T follicular helper cell (primary cell): ENCODE results near the gene HSPB2.

Experiments used
- DNase-seq: peaks from one replicate; pipeline ENCODE4 v3.0.0-alpha.2; 2020; ENCODE audit warnings: low read depth

The HSPB2 gene

DNA sequence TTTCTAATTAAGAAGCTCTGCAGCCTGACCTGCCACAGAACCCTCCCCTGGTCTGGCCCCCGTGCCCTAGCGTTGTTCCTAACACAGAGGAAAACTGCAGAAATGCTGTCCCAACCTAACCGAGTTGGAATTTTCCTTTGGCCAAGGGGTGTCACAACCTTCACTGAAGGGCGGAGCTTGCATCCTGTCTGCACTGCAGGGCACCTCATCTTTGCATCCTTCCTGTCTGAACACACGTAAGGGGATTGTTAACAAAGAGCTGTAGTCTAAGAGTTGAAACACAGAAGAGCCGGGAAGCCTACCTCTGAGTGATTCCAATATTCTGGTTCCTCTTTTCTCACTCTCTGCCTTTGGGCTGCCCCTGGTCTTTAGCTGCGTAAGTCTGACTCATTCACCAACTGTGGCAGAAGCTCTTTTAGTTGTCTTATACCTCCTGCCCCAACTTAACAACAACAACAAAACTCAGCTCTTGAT, 26.2 kb downstream of the HSPB2 start:
- DNase-seq, result no peak

GRCh38 chr11:111939836-111940604, 27.5 kb downstream of the HSPB2 start:
- no peak for DNase-seq

- no peak for DNase-seq
Measured at GRCh38 chr11:111941963-111942362, 29.4 kb downstream of the HSPB2 start.

DNA sequence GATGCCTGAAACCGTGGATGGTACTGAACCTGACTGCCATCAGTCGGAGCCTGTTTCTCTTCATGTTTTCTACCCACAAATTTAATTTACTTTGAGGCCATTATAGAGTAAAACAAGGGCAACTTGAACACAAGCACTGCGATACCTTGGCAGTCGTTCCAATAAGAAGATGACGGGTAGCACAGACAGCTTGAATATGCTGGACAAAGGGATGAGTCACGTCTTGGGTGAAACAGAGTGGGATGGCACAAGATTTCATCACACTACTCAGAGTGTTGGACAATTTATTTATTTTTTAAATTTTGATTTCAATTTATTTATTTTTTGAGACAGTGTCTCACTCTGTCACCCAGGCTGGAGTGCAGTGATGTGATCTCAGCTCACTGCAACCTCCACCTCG, 30.3 kb downstream of the HSPB2 start:
- DNase-seq, result no peak

DNA sequence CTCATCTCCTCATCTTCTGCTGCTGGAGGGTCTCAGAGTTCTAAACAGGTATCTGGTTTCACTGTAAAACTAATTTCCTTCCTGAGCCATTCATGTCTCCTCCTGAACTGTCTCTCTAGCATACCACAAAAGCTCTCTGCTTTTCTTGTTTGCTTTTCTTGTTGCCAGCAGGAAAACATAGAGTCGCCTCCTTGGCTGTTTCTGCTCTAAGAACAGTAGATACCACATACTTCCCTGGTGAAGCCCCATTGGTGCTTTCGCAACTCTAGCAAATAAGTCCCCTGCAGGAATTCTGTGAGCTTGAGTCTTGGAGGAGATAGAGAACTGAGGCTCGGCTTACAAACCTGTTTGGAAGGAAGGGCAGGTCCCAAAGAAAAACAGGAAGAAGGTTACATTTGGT, 31.6 kb downstream of the HSPB2 start:
- no peak for DNase-seq

DNA sequence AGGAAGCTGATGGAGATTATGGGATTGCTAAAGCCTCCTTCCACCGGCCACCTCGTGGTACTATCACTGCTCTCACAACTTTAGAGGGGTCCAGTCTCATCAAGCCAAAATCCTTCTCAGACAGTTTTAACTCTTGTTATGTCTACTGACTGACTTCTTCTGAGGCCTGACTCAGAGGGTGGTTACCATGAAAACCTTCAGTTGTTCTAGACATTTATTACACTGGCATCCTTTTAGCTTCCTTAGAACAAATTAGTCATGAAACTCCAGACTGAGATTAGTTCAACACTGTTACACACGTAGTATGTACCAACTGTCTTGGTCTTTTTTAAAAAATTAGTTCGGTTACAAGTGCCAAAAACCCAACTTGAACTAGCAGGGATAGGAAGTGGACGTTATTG, 32.1 kb downstream of the HSPB2 start:
- no peak for DNase-seq

GRCh38 chr11:111945198-111945597, 32.7 kb downstream of the HSPB2 start:
- no peak for DNase-seq

DNA sequence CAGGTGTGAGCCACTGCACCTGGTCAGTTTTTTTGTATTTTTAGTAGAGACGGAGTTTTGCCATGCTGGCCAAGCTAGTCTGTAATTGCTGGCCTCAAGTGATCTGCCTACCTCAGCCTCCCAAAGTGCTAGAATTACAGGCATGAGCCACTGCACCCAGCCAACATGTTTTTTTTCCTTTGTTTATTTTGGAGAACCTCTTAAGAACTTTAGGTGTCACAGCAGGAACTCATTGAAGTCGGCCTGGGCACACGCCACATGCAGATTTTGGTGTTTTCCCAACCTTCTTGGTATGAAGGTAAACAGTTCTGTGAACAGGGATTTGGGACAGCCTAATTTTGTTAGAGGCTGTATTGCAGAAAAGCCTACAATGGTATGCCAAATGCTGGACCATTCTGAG, 34.0 kb downstream of the HSPB2 start:
- no peak for DNase-seq

DNA sequence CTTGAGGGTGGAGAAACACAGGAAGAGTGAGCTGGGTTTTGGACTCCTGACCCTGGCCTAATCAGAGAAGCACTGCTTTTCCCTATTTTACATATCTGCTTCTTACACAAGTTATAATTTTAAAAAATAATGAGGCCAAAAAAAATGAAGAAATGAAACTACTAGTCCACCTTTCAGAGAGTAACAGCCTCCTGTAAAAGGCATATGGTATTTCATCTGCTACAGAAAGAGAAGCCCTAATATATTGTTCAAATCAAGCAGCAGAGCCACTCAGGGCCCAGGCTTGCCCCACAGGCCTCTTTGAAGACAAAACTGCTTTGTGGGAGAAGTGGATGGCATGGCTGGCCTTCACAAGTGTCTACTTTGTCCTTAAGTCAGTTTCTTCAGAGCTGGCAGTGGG, 34.6 kb downstream of the HSPB2 start:
- DNase-seq, result no peak

DNA sequence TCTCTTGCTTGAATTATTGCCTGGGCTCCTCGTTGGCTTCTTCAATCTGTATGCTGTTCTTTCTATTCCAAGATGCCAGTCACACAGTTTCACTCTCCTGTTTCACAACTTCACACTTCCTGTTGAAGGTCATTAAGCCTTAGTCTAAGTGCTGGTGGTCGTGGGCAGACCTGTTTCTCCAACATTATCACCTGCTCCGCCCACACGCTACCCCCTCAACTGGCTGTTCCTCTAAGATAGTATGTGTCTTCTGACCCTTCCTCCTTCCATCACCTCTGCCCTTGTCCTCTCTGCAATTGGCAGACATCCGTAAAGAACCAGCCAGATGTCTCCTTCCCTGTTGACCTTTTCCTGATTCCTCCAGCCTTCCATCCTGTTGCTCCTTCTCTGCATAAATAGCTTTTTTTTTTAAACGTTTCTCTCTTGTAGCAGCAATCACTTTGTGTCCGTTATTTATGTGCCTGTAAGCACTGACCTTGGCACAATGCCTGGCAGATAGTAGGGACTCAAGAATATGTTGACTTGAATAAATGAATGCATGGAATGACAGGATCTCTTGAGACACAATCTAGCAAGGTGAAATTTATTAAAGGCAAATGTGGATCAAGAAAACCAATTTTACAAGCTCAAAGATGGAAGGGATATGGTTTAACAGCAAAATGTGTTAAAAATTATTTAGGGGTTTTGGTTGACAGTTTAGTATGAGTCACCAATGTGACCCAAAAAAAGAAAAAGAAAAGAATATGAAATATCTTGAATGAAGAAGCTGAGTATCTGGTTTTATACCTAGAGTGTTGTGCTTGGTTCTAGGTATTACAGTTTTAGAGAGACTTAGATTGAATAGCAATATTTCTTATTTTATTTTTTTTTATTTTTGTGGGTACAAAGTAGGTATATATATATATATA, 37.2 kb downstream of the HSPB2 start:
- no peak for DNase-seq

DNA sequence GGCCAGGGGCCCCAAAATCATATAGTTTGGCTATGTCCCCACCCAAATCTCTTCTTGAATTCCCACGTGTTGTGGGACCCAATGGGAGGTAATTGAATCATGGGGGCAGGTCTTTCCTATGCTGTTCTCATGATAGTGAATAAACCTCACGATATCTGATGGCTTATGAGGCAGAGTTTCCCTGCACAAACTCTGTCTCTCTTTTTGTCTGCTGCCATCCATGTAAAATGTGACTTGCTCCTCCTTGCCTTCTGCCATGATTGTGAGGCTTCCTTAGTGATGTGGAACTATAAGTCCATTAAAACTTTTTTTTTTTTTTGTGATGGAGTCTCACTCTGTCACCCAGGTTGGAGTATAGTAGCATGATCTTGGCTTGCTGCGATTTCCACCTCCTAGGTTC, 39.0 kb downstream of the HSPB2 start:
- DNase-seq, result no peak

DNA sequence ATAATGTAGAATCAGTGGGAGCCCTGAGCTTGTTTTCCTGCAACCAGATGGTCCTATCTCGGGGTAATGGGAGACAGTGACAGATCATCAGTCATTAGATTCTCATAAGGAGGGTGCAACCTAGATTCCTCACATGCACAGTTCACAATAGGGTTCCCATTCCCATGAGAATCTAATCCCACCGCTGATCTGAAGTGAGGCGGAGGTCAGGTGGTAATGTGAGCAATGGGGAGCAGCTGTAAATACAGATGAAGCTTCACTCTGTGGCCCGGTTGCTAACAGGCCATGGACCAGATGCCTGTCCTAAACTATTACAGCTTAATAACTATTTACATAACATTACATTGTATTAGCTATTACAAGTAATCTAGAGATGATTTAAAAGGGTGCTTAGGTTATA, 41.6 kb downstream of the HSPB2 start:
- no peak for DNase-seq

- no peak for DNase-seq
Measured at GRCh38 chr11:111957663-111958444, 45.3 kb downstream of the HSPB2 start.

DNA sequence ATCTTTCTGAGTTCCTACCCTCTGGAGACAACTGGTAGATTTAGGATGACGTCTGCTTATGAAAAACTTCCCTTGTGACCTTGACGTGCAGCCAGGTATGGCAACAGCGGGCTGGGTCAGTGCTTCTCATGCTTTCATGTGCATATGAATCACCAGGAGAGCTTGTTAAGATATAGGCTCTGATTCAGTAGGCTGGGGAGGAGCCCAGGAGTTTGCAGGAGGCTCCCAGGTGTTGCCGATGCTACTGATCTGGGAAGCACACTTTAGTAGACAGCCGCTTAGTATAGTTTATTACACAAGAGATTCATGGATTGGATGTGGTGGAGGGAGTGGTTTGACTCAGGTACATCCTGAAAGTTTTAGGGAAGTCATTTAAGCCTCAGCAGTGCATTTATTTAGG, 48.4 kb downstream of the HSPB2 start:
- no peak for DNase-seq

DNA sequence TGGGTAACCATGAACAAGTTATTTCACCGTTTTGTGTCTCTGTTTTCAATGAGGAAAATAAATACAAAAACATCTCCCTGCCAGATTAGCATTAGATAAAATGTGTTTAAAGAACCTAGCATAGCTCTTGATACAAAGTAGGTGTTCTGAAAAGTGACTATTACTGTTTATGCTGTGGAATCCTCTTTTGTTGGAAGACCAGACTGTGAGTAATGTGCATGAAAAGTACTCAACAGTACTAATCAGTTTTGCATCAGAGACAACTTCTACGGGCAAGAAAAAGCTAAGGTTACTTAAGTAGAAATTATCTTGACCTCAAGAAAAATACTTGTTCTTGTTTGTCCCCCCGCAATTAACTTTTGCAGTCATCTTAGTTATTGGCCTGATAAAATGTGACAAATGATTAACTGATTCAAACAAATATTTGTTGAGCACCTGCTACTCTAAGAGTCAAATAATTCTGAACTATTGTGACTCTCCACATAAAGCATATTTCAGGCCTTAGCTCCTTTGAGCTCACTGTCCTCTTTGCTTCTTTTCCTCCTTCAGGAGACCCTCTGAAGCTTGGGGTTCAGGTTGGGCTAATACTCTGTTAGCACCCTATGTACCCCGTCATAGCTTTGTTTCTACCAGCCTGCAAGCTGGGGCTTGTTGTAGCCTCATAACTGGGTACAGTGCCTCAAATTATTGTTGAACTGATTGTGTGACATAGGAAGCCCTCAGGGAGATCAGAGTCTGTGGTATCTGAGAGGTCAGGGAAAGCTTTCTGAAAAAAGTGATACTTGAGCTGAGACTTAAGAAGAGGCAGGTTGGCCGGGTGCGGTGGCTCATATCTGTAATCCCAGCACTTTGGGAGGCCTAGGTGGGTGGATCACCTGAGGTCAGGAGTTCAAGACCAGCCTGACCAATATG, 49.1 kb downstream of the HSPB2 start:
- no peak for DNase-seq
